Heart left ventricle (tissue), 16 donors: ENCODE data around the gene SLC6A3. TPM values are rescaled to one million over a fixed set of nuclear protein-coding genes. Genes with fewer than 3 reads are reported as not detected.
"Not testable (repeated sequence)": the region's sequence is repeated elsewhere in the genome, so short reads cannot be mapped to it uniquely, and the experiment has no call there.

Source experiments
- ATAC-seq, 4 donors: fragments of 200-7000 bp; cut with Tn5 transposase; one replicate each; pipeline ENCODE4 v1.9.1; 2020 to 2022; ENCODE audit warnings: moderate library complexity in 4 of 4, mild to moderate bottlenecking in 3 of 4, moderate number of reproducible peaks in 1 of 4
- DNase-seq, 5 donors: peaks; one replicate each; pipeline ENCODE4 v3.0.0-alpha.2; 2020
- H3K27ac ChIP-seq, 12 donors: fragments of 200-600 bp; sonication (generic) in 4 of 12; one replicate each; pipeline versions ENCODE4 v1.5.0 to v1.8.0; 2016 to 2022; ENCODE audit warnings: mild to moderate bottlenecking in 2 of 12
- H3K27me3 ChIP-seq, 9 donors: fragments of 200-600 bp; sonication (generic) in 2 of 9; one replicate each; pipeline versions ENCODE4 v1.5.1 to v1.8.0; 2016 to 2022; ENCODE audit warnings: mild to moderate bottlenecking in 3 of 9
- H3K36me3 ChIP-seq, 9 donors: fragments of 200-600 bp; sonication (generic) in 2 of 9; one replicate each; pipeline versions ENCODE4 v1.5.0 to v1.8.0; 2018 to 2022; ENCODE audit warnings: mild to moderate bottlenecking in 2 of 9
- H3K4me1 ChIP-seq, 12 donors: fragments of 200-600 bp; sonication (generic) in 4 of 12; one replicate each; pipeline versions ENCODE4 v1.5.0 to v1.8.0; 2016 to 2022; ENCODE audit warnings: mild to moderate bottlenecking in 3 of 12
- H3K4me3 ChIP-seq, 12 donors: fragments of 200-600 bp; sonication (generic) in 4 of 12; one replicate each; pipeline versions ENCODE4 v1.5.0 to v1.8.0; 2017 to 2022; ENCODE audit warnings: mild to moderate bottlenecking in 9 of 12, moderate library complexity in 4 of 12
- H3K9me3 ChIP-seq, 12 donors: fragments of 200-600 bp; sonication (generic) in 4 of 12; one replicate each; pipeline versions ENCODE4 v1.5.0 to v1.8.0; 2016 to 2022; ENCODE audit warnings: mild to moderate bottlenecking in 1 of 12
- CTCF ChIP-seq, 12 donors: fragments of 200-600 bp; sonication (generic) in 4 of 12; IDR thresholded peaks; one replicate each; pipeline versions ENCODE4 v1.5.0 to v1.8.0; 2018 to 2022; ENCODE audit warnings: antibody characterized with exemption in 12 of 12, mild to moderate bottlenecking in 5 of 12
- POLR2A ChIP-seq, 2 donors: fragments of 450-650 bp; IDR thresholded peaks; one replicate each; pipeline ENCODE4 v1.6.1; 2017; ENCODE audit warnings: antibody characterized with exemption in 2 of 2, mild to moderate bottlenecking in 2 of 2, moderate library complexity in 2 of 2
- WGBS, 4 donors: extraction: QIAGEN DNeasy Blood & Tissue Kit in 2 of 4; methylation state at CpG; one replicate each; pipeline versions ENCODE4 v1.1.5 to v1.1.7; 2013 to 2018; 5-methylcytosine and 5-hydroxymethylcytosine counted together
- intact Hi-C, 10 donors: fragments of 100-400 bp; cut with DNase I; formaldehyde crosslinking; loops; one replicate each; pipeline versions ENCODE4 v1.11.1 to v1.14.2; 2022
- polyA plus RNA-seq, 2 donors: library from polyadenylated mRNA; stranded (reverse); fragments of 200-250 nt; gene quantifications; one replicate each; pipeline ENCODE4 v1.2.3, GENCODE V29; 2013
- total RNA-seq, 9 donors: library from RNA; depleted of rRNA in 2 of 9; stranded (reverse); fragments of >200 nt in 2 of 9; fragmentation: NEBNext Ultra II Directional in 3 of 9; extraction: Animal tissue kit (Norgen Biotek cat#: 25700) in 3 of 9; gene quantifications; one replicate each; pipeline versions ENCODE4 v1.1.0 to v1.2.4, GENCODE V29; 2016 to 2023
- donor health status: ischemic (EF 13 %, LVEDD 7.1; RV severe dilation, severe dysfunction).
- donor health status: healthy with polysubstance abuse.
- donor health status: DM: no; HTN: yes; CAD: no.
- donor health status: DM: no; HTN: no; CAD: no.
- donor health status: ischemic (EF 25% LVEDD 6.9; RV normal size, moderate dysfunction).
- donor health status: ischemic (EF 25% LVEDD 5.7; RV mildly dilated, moderate dysfunction).
- donor health status: healthy.
- donor health status: DM: yes; HTN: yes; CAD: no.
- donor health status: ischemic (EF 35%, LVEDD 5.7; RV mildly dilated, moderate dysfunction).
- donor health status: nonischemic (EF 11% LVEDD 7.7; RV severe dilation, severe dysfunction).
- donor health status: DM: yes; HTN: yes; CAD: no.
- donor health status: PGD.
- donor health status: ischemic (EF 29% LVEDD 5.4; RV normal size, mild dysfunction).
- donor health status: nonischemic (EF 23%, LVEDD 6.1; RV moderate dilation, normal function).

SLC6A3 gene
- total and polyA plus RNA-seq, 11 donors = 0.06 to 0.29 (median 0.11) TPM; not detected in 7

GRCh38 chr5:1477341-1477740 is 32.1 kb upstream of the SLC6A3 start:
- TF ChIP-seq POLR2A (IDR thresholded peaks at IDR 0.05) (no peak), CTCF (IDR thresholded peaks at IDR 0.05) (no peak)
- no peaks in the 10 kb centered on the region for H3K27me3 ChIP-seq
- peaks cover 0 to 62% (median 42%) of the 10 kb centered on the region in 9 donors for H3K36me3 ChIP-seq
- intact Hi-C loops = loop anchor here in 2 of 10 donors (10.0 kb wide), 1 partner anchor 167 kb away; no protein-coding TSS in a partner anchor
- DNase-seq (peak; percentile 59 to 81 (median 73)), ATAC-seq (peak; percentile 39 to 75 (median 65))
- H3K9me3 ChIP-seq = no peaks in the 10 kb centered on the region
- no peak overlapping the region for H3K4me3 ChIP-seq
- H3K27ac ChIP-seq = peak overlapping the region in 2 of 12 donors; percentile 50 to 84
- 86 to 93% (median 90%) methylated on average over 16 of the region's 16 CpGs for WGBS, 4 donors
- H3K4me1 ChIP-seq = peaks cover 0 to 46% (median 0%) of the 10 kb centered on the region in 12 donors

- 94% methylated on average over 11 of the region's 11 CpGs for WGBS, 4 donors
- H3K4me1 ChIP-seq = peaks cover 0 to 45% (median 0%) of the 10 kb centered on the region in 12 donors
- H3K27me3 ChIP-seq = no peaks in the 10 kb centered on the region
- peaks cover 0 to 64% (median 43%) of the 10 kb centered on the region in 9 donors for H3K36me3 ChIP-seq
- ATAC-seq = no peak
- peak overlapping the region in 3 of 12 donors; percentile 42 to 84 (median 50) for H3K27ac ChIP-seq
- intact Hi-C loops = loop anchor here in 2 of 10 donors (10.0 kb wide), 1 partner anchor 168 kb away; no protein-coding TSS in a partner anchor
- H3K9me3 ChIP-seq = no peaks in the 10 kb centered on the region
- no peak for TF ChIP-seq POLR2A (IDR thresholded peaks at IDR 0.05)
- TF ChIP-seq CTCF (IDR thresholded peaks at IDR 0.05) = no peak
- DNase-seq = peak in 1 of 5 donors; percentile 52
- no peak overlapping the region for H3K4me3 ChIP-seq
Observed at GRCh38 chr5:1476967-1477310, 31.7 kb upstream of the SLC6A3 start.

- no peak for ATAC-seq
- WGBS, 4 donors = 89 to 92% (median 91%) methylated on average over 28 of the region's 28 CpGs
- no peaks in the 10 kb centered on the region for H3K9me3 ChIP-seq
- DNase-seq = peak in 2 of 5 donors; percentile 25 to 51
- TF ChIP-seq POLR2A (IDR thresholded peaks at IDR 0.05) (no peak), CTCF (IDR thresholded peaks at IDR 0.05) (no peak)
- no peaks in the 10 kb centered on the region for H3K27me3 ChIP-seq
- no peak overlapping the region for H3K4me3 ChIP-seq
- peaks cover 0 to 39% (median 0%) of the 10 kb centered on the region in 12 donors for H3K4me1 ChIP-seq
- peaks cover 0 to 65% (median 43%) of the 10 kb centered on the region in 9 donors for H3K36me3 ChIP-seq
- peak overlapping the region in 3 of 12 donors; percentile 42 to 84 (median 50) for H3K27ac ChIP-seq
- intact Hi-C loops = loop anchor here in 2 of 10 donors (10.0 kb wide), 1 partner anchor 168 kb away; no protein-coding TSS in a partner anchor
Observed at GRCh38 chr5:1476181-1476966, 31.1 kb upstream of the SLC6A3 start.

GRCh38 chr5:1475544-1475900 is 30.3 kb upstream of the SLC6A3 start:
- DNase-seq = peak in 1 of 5 donors; percentile 8
- 85 to 94% (median 93%) methylated on average over 13 to 17 of the region's 17 CpGs for WGBS, 4 donors
- Histone ChIP-seq H3K36me3 (peaks cover 0 to 73% (median 43%) of the 10 kb centered on the region in 9 donors), H3K4me1 (peaks cover 0 to 30% (median 0%) of the 10 kb centered on the region in 12 donors)
- not testable (repeated sequence) for ATAC-seq, H3K4me3 ChIP-seq, H3K9me3 ChIP-seq, H3K27ac ChIP-seq, H3K27me3 ChIP-seq
- intact Hi-C loops = loop anchor here in 2 of 10 donors (10.0 kb wide), 1 partner anchor 169 kb away; no protein-coding TSS in a partner anchor
